PC-9 (cell line): Measurements from ENCODE around the gene MALRD1.

ENCODE experiments used
- CTCF ChIP-seq: fragments of 200-600 bp; sonication (generic); conservative IDR thresholded peaks from 2 replicates; pipeline ENCODE4 v1.6.1; 2017; ENCODE audit warnings: mixed run types, antibody characterized with exemption, mild to moderate bottlenecking, moderate library complexity
- EZH2 ChIP-seq: fragments of 200-600 bp; sonication (generic); IDR thresholded peaks from 2 replicates; pipeline ENCODE4 v1.8.0; 2017; ENCODE audit warnings: antibody characterized with exemption, low read depth

- TF ChIP-seq CTCF = no peak
- TF ChIP-seq EZH2 = no peak
Measured at GRCh38 chr10:19629567-19629966, 581.0 kb downstream of the MALRD1 start.
